Activated effector memory CD4-positive, alpha-beta T cell treated with Interleukin-2 at 50 U/mL for 16 hours (primary cell): ENCODE measurements around the gene OSCAR.
A peak's percentile ranks its signal among the peaks of the same experiment; 100 is the strongest.
"Not testable (repeated sequence)": the region's sequence is repeated elsewhere in the genome, so short reads cannot be mapped to it uniquely, and the experiment has no call there.

ENCODE experiments used
- DNase-seq: peaks from one replicate; pipeline ENCODE4 v3.0.0-alpha.2; 2020

OSCAR gene

GRCh38 chr19:54124393-54124792 is 23.8 kb upstream of the OSCAR start:
- no peak for DNase-seq

- DNase-seq: no peak
Observed at GRCh38 chr19:54123682-54124081, 23.1 kb upstream of the OSCAR start.

GRCh38 chr19:54121259-54121658 is 20.7 kb upstream of the OSCAR start:
- DNase-seq: no peak

- DNase-seq: peak; percentile 90
Observed at GRCh38 chr19:54115109-54116063, 14.8 kb upstream of the OSCAR start, which contains the start of the genes PRPF31 and TFPT. Gene PRPF31 (plus strand): TSS chr19:54115754. CDS start chr19:54118279, 2,525 bp downstream. Gene TFPT (minus strand): TSS chr19:54115657. CDS start chr19:54115269, 388 bp downstream.

- peak; percentile 37 for DNase-seq
Observed at GRCh38 chr19:54114340-54115108, 13.9 kb upstream of the OSCAR start.

GRCh38 chr19:54109651-54110050 is 9.0 kb upstream of the OSCAR start:
- no peak for DNase-seq

- no peak for DNase-seq
Observed at GRCh38 chr19:54108496-54108895, 7.9 kb upstream of the OSCAR start.

- DNase-seq: no peak
Observed at GRCh38 chr19:54107876-54108490, 7.4 kb upstream of the OSCAR start.

GRCh38 chr19:54106716-54107115 is 6.1 kb upstream of the OSCAR start:
- no peak for DNase-seq

GRCh38 chr19:54105796-54106195 is 5.2 kb upstream of the OSCAR start:
- DNase-seq: no peak

GRCh38 chr19:54104998-54105715 is 4.6 kb upstream of the OSCAR start:
- DNase-seq: no peak

- DNase-seq: peak; percentile 96
Observed at GRCh38 chr19:54102421-54103169, 2.0 kb upstream of the OSCAR start, which contains the start of gene NDUFA3. Gene NDUFA3 (plus strand): TSS chr19:54102855. CDS start chr19:54102879, 24 bp downstream.

GRCh38 chr19:54099903-54100255 is 724 bp downstream of the OSCAR start:
- not testable (repeated sequence) for DNase-seq

GRCh38 chr19:54099190-54099902 is 1.3 kb downstream of the OSCAR start:
- DNase-seq: no peak

- no peak for DNase-seq
Observed at GRCh38 chr19:54096617-54097106, 3.9 kb downstream of the OSCAR start.

- peak; percentile 40 for DNase-seq
Observed at GRCh38 chr19:54095859-54096616, 4.6 kb downstream of the OSCAR start.

GRCh38 chr19:54095136-54095858 is 5.3 kb downstream of the OSCAR start:
- DNase-seq: no peak

- no peak for DNase-seq
Observed at GRCh38 chr19:54094426-54095000, 6.1 kb downstream of the OSCAR start.

GRCh38 chr19:54084410-54084809 is 16.2 kb downstream of the OSCAR start:
- no peak for DNase-seq
